HG03139 (cell line): Measurements from ENCODE around the gene SRGAP2C.
"Not testable (repeated sequence)": the region's sequence is repeated elsewhere in the genome, so short reads cannot be mapped to it uniquely, and the experiment has no call there.

Experiments used
- ATAC-seq: cut with Tn5 transposase; IDR thresholded peaks from one replicate; pipeline ENCODE4 v1.9.1; 2021; ENCODE audit not compliant: unreplicated experiment

SRGAP2C gene

GRCh38 chr1:121184290-121185127, at the start of gene SRGAP2C, which contains the start of gene FAM72B:
SRGAP2C (plus strand) TSS chr1:121184975; CDS start chr1:121187447, 2,472 bp downstream.
FAM72B (minus strand) TSS chr1:121184340; CDS start chr1:121183489, 851 bp downstream.
- ATAC-seq = peak; percentile 74

DNA sequence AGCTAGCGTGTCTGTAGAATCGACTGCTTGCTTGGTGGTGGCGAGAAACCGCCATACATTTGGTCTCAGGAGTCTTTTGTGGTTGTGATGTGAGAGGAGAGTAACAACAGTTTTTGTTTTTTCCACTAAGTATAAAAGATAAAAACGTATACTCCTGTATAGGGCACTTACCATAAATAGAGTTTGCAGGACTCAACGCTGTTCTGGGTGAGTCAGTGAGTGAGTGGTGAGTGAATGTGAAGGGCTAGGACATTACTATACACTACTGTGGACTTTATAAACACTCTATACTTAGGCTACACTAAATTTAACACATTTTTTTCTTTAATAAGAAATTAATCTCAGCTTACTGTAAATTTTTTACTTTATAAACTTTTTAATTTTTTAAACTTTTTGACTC, 44.4 kb upstream of the SRGAP2C start:
- ATAC-seq = not testable (repeated sequence)

DNA sequence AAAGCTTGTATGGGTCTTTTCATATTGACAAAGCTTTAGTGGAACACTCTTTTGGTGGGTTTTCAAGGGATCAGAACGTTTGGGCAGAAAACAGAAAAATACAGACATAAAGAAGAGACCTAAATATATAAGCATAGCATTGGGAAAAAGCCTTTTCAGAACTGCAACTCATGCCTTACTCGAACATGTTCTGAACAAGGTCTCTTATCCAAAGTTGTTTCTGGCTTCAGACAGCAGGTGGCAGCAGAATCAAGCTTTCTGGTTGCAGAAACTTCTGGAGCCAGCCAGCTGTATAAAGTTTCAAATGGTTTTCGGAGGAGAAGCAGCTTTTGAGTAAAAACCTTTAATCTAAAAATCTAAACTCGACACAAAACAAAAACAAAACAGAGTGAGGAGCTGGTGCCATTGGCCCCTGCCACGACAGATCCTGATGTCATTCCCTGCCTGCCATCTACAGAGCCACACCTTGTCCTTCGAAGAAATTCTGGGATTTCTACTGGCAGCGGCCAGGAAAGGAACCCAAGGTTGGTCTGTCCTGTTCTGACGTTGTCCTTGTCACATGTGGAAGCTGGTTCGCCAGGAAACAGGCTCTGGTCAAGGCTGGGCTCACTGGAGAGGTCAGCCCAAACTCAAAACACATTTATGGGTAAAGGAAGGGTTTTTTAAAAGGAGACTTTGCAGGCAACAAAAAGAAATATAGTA, 36.1 kb upstream of the SRGAP2C start:
- ATAC-seq = not testable (repeated sequence)

DNA sequence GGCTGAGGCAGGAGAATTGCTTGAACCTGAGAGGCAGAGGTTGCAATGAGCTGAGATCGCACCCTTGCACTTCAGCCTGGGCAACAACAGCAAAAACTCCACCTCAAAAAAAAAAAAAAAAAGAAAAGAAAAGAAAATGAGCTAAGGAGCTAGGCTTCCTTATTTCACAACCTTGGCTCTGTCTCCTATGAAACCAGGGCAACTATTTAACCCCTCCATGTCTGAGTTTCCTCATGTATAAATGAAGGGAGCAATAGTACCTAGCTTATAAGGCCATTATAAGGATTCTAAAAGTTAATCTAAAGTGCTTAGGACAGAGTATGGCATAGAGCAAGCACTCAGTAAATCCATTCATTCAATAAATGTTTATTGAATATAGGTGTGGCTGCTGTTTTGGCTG, 33.5 kb upstream of the SRGAP2C start:
- not testable (repeated sequence) for ATAC-seq

DNA sequence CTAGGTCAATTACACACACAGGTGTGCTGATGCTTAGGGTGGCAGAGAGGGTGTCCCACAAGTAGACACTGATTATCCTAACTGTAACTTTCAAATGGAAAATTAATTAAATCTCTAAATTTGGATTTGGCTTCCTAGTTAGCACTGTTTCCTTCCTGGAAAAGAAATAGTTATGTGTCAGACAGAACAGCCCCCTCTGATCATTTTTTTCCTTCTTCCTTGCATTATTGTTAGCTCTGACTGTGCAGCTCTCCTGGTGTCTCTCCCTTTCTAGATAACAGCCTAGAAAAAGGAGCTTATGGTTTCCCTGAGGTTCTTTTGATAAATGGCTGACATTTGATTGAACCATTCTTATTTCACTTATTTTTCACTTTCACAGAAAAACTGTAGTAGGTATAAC, 32.0 kb upstream of the SRGAP2C start:
- ATAC-seq = not testable (repeated sequence)

GRCh38 chr1:121154811-121155210, 30.0 kb upstream of the SRGAP2C start:
- ATAC-seq = not testable (repeated sequence)

GRCh38 chr1:121155671-121156358, 29.0 kb upstream of the SRGAP2C start:
- not testable (repeated sequence) for ATAC-seq

GRCh38 chr1:121156958-121157603, 27.7 kb upstream of the SRGAP2C start:
- ATAC-seq = not testable (repeated sequence)

DNA sequence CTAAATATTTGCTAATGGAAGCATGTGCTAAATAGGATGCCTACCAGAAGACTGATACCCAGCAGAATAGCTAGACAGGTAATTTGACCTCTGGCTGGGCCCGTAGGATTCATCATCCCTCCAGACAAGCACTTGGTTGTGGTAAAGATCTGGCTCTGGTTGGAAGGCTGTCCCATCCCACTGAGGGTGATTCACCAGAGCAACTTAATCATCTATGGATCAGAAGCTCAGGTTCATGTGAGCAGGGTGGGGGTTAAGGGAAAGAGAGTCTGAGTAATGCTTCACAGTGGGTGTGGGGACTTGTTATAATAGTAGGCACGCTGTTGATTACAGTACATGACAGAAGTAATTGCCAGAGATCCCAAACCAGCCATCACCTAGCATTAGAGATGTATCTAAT, 27.2 kb upstream of the SRGAP2C start:
- ATAC-seq = not testable (repeated sequence)

DNA sequence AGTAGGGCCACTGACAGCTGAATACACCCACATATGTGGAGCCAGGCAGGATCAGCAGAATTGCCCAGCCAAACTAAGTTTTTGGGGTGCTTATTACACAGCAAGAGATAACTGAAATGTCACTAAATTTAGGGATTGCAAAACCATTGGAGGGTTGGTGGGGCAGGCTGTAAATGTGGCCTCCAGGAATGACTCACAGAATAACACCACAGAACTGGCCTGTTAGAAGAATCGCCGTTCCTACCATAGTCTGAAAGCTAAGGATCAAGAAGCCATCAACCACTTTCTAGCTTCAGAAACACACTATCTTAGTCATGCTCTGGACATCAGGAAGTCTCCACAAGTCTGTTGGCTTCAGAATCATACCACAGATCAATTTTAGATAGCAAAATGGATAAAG, 24.7 kb upstream of the SRGAP2C start:
- not testable (repeated sequence) for ATAC-seq

- ATAC-seq = not testable (repeated sequence)
These were observed 23.4 kb upstream of the SRGAP2C start for GRCh38 chr1:121161199-121161901.

GRCh38 chr1:121163850-121164757, 20.7 kb upstream of the SRGAP2C start:
- not testable (repeated sequence) for ATAC-seq

DNA sequence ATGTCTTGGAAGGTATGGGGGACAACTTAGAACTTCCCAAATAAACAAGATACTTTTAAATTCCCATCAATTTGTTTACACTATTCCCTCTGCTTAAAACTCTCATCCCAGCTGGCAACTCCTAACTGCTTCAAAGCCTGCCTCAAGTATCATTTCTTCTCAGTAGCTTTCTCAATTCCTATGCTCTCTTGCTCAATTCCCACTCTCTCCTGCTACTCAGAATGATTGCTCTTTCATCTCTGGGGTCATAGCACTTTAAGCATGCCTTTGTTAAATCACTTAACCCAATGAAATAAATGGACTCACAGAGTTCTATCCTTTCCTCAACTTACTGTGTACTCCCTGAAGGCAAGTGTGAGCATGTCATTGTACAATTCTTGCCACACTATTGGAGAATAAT, 19.5 kb upstream of the SRGAP2C start:
- ATAC-seq = not testable (repeated sequence)

DNA sequence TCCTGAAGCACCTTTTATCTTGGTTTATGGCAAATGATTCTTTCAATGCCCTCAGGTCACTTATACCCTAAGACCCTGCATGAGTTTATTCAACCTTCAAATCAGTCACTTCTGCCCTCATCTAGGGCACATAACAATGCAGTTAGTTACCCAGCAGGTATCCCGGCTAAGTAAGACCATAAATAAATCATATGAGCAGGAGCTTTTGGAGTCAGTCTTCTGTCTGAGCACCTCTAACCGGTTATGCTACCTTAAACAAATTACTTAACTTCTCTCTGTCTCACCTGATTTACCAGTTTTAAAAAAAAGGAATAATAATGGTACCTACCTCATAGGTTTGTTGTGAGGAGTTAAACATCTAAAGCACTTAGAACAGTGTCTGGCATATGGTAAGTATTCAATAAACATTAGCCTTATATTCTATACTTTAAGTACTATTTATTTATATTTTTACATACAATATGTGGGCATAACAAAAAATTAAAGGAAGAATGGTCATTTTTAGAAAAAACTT, 17.5 kb upstream of the SRGAP2C start:
- not testable (repeated sequence) for ATAC-seq

- not testable (repeated sequence) for ATAC-seq
These were observed 16.6 kb upstream of the SRGAP2C start for GRCh38 chr1:121168152-121168668.

- ATAC-seq = not testable (repeated sequence)
These were observed 8.1 kb upstream of the SRGAP2C start for GRCh38 chr1:121176649-121177048.

DNA sequence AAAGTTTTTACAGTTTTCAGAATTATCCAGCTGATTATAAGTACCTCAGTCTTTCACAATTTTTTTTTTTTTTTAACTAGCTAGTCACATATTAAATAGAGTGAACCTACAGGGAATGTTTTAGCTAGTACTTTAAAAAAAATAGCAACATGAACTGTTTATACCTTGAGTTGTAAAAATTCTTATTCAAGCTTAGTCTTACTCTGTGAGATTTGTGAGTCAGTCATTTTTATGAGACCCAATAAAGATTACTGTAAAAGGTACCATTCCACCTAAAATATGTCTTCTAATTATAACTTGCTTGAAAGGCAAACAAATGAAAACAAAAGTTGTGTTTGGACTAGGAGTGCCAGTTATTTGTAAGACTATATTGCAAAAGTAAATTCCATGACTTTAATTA, 6.6 kb upstream of the SRGAP2C start:
- ATAC-seq = not testable (repeated sequence)

GRCh38 chr1:121183867-121184266, 908 bp upstream of the SRGAP2C start:
- not testable (repeated sequence) for ATAC-seq
